ENCODE results near the gene SLC12A3.
A peak's percentile ranks its signal among the peaks of the same experiment; 100 is the strongest.

SLC12A3 gene

DNA sequence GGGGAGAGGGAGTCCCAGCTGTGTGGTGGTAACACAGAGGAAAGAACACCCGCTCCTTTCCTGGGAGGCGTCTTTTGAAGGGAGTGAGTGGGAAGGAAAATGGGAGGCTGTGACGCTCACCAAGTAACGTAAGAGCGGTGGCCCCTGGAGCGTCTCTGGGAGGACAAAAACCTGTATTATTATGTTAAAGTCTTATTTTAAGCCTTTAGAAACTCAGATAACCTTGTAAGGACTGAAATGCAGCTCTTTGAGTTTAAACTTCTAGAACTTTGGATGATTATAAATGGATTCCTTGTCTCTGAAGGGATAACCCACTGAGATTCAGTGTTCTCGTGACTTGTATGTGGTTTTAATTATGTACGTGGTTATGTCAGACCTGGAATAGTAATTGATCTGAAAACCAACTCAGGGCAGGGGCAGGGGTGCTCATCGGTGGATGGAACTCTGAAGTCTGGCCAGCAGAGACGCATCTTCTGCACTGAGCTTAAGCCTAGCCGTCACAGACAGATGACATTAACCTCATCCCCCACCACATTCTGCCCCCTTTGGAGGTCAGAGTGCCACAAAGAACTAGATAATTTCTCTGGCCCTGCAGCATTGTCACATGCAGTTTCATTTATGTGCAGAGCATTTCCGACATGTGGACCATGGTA is 41.8 kb upstream of the SLC12A3 start:
- ATAC-seq = no peak

DNA sequence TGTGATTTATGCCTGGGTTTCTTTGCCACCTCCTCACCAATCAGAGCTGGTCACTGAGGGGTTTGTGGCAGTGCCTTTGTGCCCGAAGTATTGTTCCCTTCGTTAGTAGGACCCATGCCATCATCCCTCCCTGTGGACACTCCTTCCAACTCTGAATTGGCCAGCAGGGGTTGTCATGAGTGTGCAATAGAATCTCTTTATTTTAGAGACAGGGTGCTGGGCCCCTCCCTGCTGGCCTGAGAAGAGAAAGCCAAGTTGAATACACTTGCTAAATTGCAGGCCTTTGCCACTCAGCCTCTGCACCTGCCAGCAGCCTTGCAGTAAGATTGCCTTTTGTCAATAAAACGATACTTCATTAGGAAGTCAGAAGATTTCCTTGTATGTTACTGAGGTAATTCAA is 40.7 kb upstream of the SLC12A3 start:
- no peak for TF ChIP-seq GLIS3 (CRISPR knock-in tag; IDR thresholded peaks at IDR 0.05)
- TF ChIP-seq ZFP3 (CRISPR knock-in tag; IDR thresholded peaks at IDR 0.05) = no peak
- no peak for TF ChIP-seq TOX (CRISPR knock-in tag; IDR thresholded peaks at IDR 0.05; ENCODE audit: borderline replicate concordance)
- TF ChIP-seq SNAI2 (CRISPR knock-in tag; IDR thresholded peaks at IDR 0.05) = no peak
- no peak for TF ChIP-seq TCF4 (CRISPR knock-in tag; IDR thresholded peaks at IDR 0.05; ENCODE audit: borderline replicate concordance)
- no peak for TF ChIP-seq PPARA (CRISPR knock-in tag; IDR thresholded peaks at IDR 0.05; ENCODE audit: borderline replicate concordance)
- TF ChIP-seq, protein P1, sequence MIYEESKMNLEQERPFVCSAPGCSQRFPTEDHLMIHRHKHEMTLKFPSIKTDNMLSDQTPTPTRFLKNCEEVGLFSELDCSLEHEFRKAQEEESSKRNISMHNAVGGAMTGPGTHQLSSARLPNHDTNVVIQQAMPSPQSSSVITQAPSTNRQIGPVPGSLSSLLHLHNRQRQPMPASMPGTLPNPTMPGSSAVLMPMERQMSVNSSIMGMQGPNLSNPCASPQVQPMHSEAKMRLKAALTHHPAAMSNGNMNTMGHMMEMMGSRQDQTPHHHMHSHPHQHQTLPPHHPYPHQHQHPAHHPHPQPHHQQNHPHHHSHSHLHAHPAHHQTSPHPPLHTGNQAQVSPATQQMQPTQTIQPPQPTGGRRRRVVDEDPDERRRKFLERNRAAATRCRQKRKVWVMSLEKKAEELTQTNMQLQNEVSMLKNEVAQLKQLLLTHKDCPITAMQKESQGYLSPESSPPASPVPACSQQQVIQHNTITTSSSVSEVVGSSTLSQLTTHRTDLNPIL (CRISPR knock-in tag; IDR thresholded peaks at IDR 0.05; ENCODE audit: low read depth) = no peak
- TF ChIP-seq ZNF565 (CRISPR knock-in tag; conservative IDR thresholded peaks at IDR 0.05; ENCODE audit: low read depth) = no peak
- TF ChIP-seq ARNTL (CRISPR knock-in tag; IDR thresholded peaks at IDR 0.05; ENCODE audit: borderline replicate concordance, low read depth) = no peak
- no peak for TF ChIP-seq RARB (CRISPR knock-in tag; IDR thresholded peaks at IDR 0.05)
- TF ChIP-seq ZNF8 (CRISPR knock-in tag; IDR thresholded peaks at IDR 0.05) = no peak
- TF ChIP-seq, protein P2, sequence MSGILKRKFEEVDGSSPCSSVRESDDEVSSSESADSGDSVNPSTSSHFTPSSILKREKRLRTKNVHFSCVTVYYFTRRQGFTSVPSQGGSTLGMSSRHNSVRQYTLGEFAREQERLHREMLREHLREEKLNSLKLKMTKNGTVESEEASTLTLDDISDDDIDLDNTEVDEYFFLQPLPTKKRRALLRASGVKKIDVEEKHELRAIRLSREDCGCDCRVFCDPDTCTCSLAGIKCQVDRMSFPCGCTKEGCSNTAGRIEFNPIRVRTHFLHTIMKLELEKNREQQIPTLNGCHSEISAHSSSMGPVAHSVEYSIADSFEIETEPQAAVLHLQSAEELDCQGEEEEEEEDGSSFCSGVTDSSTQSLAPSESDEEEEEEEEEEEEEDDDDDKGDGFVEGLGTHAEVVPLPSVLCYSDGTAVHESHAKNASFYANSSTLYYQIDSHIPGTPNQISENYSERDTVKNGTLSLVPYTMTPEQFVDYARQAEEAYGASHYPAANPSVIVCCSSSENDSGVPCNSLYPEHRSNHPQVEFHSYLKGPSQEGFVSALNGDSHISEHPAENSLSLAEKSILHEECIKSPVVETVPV (CRISPR knock-in tag; IDR thresholded peaks at IDR 0.05) = no peak
- TF ChIP-seq OSR1 (CRISPR knock-in tag; IDR thresholded peaks at IDR 0.05) = no peak
- TF ChIP-seq ZNF70 (CRISPR knock-in tag; IDR thresholded peaks at IDR 0.05) = no peak
- TF ChIP-seq, protein P3, sequence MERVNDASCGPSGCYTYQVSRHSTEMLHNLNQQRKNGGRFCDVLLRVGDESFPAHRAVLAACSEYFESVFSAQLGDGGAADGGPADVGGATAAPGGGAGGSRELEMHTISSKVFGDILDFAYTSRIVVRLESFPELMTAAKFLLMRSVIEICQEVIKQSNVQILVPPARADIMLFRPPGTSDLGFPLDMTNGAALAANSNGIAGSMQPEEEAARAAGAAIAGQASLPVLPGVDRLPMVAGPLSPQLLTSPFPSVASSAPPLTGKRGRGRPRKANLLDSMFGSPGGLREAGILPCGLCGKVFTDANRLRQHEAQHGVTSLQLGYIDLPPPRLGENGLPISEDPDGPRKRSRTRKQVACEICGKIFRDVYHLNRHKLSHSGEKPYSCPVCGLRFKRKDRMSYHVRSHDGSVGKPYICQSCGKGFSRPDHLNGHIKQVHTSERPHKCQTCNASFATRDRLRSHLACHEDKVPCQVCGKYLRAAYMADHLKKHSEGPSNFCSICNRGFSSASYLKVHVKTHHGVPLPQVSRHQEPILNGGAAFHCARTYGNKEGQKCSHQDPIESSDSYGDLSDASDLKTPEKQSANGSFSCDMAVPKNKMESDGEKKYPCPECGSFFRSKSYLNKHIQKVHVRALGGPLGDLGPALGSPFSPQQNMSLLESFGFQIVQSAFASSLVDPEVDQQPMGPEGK (CRISPR knock-in tag; IDR thresholded peaks at IDR 0.05; ENCODE audit: borderline replicate concordance) = no peak
- TF ChIP-seq, protein P4, sequence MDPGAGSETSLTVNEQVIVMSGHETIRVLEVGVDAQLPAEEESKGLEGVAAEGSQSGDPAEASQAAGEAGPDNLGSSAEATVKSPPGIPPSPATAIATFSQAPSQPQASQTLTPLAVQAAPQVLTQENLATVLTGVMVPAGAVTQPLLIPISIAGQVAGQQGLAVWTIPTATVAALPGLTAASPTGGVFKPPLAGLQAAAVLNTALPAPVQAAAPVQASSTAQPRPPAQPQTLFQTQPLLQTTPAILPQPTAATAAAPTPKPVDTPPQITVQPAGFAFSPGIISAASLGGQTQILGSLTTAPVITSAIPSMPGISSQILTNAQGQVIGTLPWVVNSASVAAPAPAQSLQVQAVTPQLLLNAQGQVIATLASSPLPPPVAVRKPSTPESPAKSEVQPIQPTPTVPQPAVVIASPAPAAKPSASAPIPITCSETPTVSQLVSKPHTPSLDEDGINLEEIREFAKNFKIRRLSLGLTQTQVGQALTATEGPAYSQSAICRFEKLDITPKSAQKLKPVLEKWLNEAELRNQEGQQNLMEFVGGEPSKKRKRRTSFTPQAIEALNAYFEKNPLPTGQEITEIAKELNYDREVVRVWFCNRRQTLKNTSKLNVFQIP (CRISPR knock-in tag; IDR thresholded peaks at IDR 0.05; ENCODE audit: borderline replicate concordance, low read depth) = no peak
- no peak for TF ChIP-seq BACH2 (CRISPR knock-in tag; IDR thresholded peaks at IDR 0.05; ENCODE audit: borderline replicate concordance)
- peak; percentile 73; the same call in 2 of the 3 replicates for ATAC-seq

More for the DNA sequence above, 41.8 kb upstream of the SLC12A3 start:
- TF ChIP-seq RARB (CRISPR knock-in tag; IDR thresholded peaks at IDR 0.05) (no peak), ZFP3 (CRISPR knock-in tag; IDR thresholded peaks at IDR 0.05) (no peak), ZC3H10 (CRISPR knock-in tag; IDR thresholded peaks at IDR 0.05) (no peak), BACH2 (CRISPR knock-in tag; IDR thresholded peaks at IDR 0.05; ENCODE audit: borderline replicate concordance) (no peak), TCF4 (CRISPR knock-in tag; IDR thresholded peaks at IDR 0.05; ENCODE audit: borderline replicate concordance) (no peak), ZNF565 (CRISPR knock-in tag; conservative IDR thresholded peaks at IDR 0.05; ENCODE audit: low read depth) (no peak)
- TF ChIP-seq, protein P2 (CRISPR knock-in tag; IDR thresholded peaks at IDR 0.05) = no peak
- TF ChIP-seq, protein P4 (CRISPR knock-in tag; IDR thresholded peaks at IDR 0.05; ENCODE audit: borderline replicate concordance, low read depth) = no peak
- TF ChIP-seq, protein P1 (CRISPR knock-in tag; IDR thresholded peaks at IDR 0.05; ENCODE audit: low read depth) = no peak

Measured in SK-N-SH treated with all-trans-retinoic acid at 6 μM for 48 hours (cell line).